NCI-H2227 treated with DMSO at 0.1 percent for 48 hours (cell line): ENCODE measurements around the gene PLEKHG5.
"Not testable (repeated sequence)": the region's sequence is repeated elsewhere in the genome, so short reads cannot be mapped to it uniquely, and the experiment has no call there.

ENCODE experiments used
- DNase-seq: peaks from one replicate; lab custom pipeline; 2025; lab: John Stamatoyannopoulos, UW

Gene PLEKHG5

GRCh38 chr1:6495540-6496364 is 4.3 kb upstream of the PLEKHG5 start:
- no peak for DNase-seq

- no peak for DNase-seq
These were observed 3.6 kb upstream of the PLEKHG5 start for GRCh38 chr1:6495041-6495441.

- no peak for DNase-seq
These were observed 3.2 kb upstream of the PLEKHG5 start for GRCh38 chr1:6494627-6495026.

- DNase-seq, result not testable (repeated sequence)
These were observed 2.4 kb upstream of the PLEKHG5 start for GRCh38 chr1:6493834-6494223.

- no peak for DNase-seq
These were observed 499 bp upstream of the PLEKHG5 start for GRCh38 chr1:6491966-6492365.

GRCh38 chr1:6491081-6491449 is 402 bp downstream of the PLEKHG5 start:
- DNase-seq, result no peak

GRCh38 chr1:6490181-6491080 is 1.0 kb downstream of the PLEKHG5 start:
- peak; percentile 22 for DNase-seq

GRCh38 chr1:6489799-6490180 is 1.7 kb downstream of the PLEKHG5 start:
- peak; percentile 64 for DNase-seq

- no peak for DNase-seq
These were observed 2.1 kb downstream of the PLEKHG5 start for GRCh38 chr1:6489383-6489765.

- DNase-seq, result no peak
These were observed 2.7 kb downstream of the PLEKHG5 start for GRCh38 chr1:6488602-6489382.

- no peak for DNase-seq
These were observed 3.5 kb downstream of the PLEKHG5 start for GRCh38 chr1:6487804-6488484.

GRCh38 chr1:6486433-6487011 is 4.9 kb downstream of the PLEKHG5 start:
- DNase-seq, result peak; percentile 76

GRCh38 chr1:6485168-6486101 is 6.0 kb downstream of the PLEKHG5 start:
- DNase-seq, result no peak

- DNase-seq, result no peak
These were observed 6.7 kb downstream of the PLEKHG5 start for GRCh38 chr1:6484826-6485167.

- DNase-seq, result no peak
These were observed 7.7 kb downstream of the PLEKHG5 start for GRCh38 chr1:6483761-6484117.

- no peak for DNase-seq
These were observed 8.3 kb downstream of the PLEKHG5 start for GRCh38 chr1:6483017-6483760.

GRCh38 chr1:6481820-6482219 is 9.6 kb downstream of the PLEKHG5 start:
- no peak for DNase-seq

GRCh38 chr1:6477039-6477820 is 14.2 kb downstream of the PLEKHG5 start:
- DNase-seq, result no peak

GRCh38 chr1:6476483-6476882 is 15.0 kb downstream of the PLEKHG5 start:
- DNase-seq, result no peak
